ENCODE results near the gene ITFG2.

DNA sequence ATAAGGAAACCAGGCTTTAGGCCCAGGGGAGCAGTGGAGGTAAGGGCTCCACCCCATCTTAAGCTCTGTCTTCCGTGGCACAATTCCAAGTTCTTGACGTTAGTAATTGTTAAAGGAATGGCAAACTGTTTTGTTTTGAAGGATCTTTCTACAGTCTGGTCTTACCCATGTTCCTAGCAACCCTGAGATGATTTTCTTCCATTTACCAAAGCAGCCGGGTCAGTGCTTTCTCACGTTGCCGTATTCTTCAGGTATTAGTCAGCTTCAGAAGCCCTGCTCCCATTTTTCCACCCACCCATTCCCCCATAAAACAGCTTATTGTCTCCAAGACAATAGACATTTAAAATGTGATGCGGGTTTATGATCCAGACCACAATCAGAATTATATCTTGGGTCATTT is 12.1 kb downstream of the ITFG2 start:
- TF ChIP-seq YY1 (IDR thresholded peaks at IDR 0.05; ENCODE audit: insufficient read depth, insufficient read length) = no peak
- no peak for TF ChIP-seq SUZ12 (IDR thresholded peaks at IDR 0.05; ENCODE audit: extremely low read depth, insufficient read depth, insufficient read length)

Data from NT2/D1 (cell line).